DND-41 (cell line): ENCODE results near the gene PAPOLG.
"Not testable (repeated sequence)": the region's sequence is repeated elsewhere in the genome, so short reads cannot be mapped to it uniquely, and the experiment has no call there.

Experiments used
- EZH2 ChIP-seq: IDR thresholded peaks from 3 replicates; pipeline ENCODE4 v1.6.1; 2012; ENCODE audit warnings: borderline replicate concordance, low read depth, mild to moderate bottlenecking, moderate library complexity, low read length, inconsistent platforms; ENCODE audit not compliant: severe bottlenecking
- TF ChIP-seq, protein P1 (sequence below): IDR thresholded peaks from 2 replicates; pipeline ENCODE4 v1.5.1; 2012; ENCODE audit warnings: borderline replicate concordance, low read length, moderate library complexity, mild to moderate bottlenecking; ENCODE audit not compliant: poor library complexity, severe bottlenecking; ENCODE audit errors: extremely low read depth

DNA sequence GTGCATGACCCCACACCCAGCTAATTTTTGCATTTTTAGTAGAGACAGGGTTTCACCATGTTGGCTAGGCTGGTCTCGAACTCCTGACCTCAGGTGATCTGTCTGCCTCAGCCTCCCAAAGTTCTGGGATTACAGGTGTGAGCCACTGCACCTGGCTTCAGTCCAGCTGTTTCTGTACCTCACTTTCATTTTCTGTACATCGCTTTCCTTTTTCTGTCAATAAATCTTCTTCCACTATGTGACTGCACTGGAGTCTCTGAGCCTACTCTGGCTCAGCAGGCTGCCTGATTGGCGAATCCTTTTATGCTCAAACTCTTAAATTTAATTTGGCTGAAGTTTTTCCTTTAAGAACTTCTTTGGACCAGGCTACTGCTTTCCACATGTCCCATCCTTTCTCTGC is 70.8 kb downstream of the PAPOLG start:
- TF ChIP-seq, protein P1, sequence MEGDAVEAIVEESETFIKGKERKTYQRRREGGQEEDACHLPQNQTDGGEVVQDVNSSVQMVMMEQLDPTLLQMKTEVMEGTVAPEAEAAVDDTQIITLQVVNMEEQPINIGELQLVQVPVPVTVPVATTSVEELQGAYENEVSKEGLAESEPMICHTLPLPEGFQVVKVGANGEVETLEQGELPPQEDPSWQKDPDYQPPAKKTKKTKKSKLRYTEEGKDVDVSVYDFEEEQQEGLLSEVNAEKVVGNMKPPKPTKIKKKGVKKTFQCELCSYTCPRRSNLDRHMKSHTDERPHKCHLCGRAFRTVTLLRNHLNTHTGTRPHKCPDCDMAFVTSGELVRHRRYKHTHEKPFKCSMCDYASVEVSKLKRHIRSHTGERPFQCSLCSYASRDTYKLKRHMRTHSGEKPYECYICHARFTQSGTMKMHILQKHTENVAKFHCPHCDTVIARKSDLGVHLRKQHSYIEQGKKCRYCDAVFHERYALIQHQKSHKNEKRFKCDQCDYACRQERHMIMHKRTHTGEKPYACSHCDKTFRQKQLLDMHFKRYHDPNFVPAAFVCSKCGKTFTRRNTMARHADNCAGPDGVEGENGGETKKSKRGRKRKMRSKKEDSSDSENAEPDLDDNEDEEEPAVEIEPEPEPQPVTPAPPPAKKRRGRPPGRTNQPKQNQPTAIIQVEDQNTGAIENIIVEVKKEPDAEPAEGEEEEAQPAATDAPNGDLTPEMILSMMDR = not testable (repeated sequence)
- TF ChIP-seq EZH2 = not testable (repeated sequence)
